ENCODE measurements around the gene CCKAR. TPM values are rescaled to one million over a fixed set of nuclear protein-coding genes. Genes with fewer than 3 reads are reported as not detected.

CCKAR gene
- total RNA-seq, 1 donor from 2014 or later, result not detected

DNA sequence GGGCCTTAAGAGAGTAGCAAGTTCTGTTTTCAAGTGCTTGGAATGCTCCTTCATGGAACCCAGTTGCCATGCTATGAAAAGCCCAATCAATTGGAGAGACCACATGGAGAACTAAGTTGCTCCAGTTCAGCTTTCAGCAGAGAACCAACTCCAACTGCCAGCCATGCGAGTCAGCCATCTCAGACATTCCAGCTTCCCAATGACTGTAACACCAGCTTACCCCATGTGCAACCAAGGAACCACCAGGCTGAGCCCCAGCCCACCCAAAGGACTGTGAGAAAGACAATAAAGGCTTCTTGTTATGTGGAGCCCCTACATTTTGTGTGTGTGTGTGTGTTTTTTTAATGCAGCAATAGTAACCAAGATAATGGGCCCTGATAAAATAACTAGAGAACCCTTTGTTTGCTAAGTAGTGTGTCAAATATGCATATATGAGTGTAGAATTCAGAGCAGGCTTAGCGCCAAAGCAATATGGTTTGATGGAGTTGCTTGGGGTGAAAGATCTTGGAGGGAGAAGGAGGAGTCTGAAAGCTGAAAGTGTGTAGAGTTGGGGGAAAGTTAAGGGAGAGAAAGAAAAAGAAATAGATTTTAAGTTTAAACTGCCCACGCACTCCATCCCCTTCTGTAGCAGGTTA lies 35.0 kb upstream of the CCKAR start:
- DNase-seq (ENCODE audit: low read depth) (peak; percentile 79), FAIRE-seq (peak; percentile 76)
- TF ChIP-seq EZH2 (IDR thresholded peaks at IDR 0.05; ENCODE audit: insufficient read depth, low read length), result no peak
- TF ChIP-seq, protein P1, sequence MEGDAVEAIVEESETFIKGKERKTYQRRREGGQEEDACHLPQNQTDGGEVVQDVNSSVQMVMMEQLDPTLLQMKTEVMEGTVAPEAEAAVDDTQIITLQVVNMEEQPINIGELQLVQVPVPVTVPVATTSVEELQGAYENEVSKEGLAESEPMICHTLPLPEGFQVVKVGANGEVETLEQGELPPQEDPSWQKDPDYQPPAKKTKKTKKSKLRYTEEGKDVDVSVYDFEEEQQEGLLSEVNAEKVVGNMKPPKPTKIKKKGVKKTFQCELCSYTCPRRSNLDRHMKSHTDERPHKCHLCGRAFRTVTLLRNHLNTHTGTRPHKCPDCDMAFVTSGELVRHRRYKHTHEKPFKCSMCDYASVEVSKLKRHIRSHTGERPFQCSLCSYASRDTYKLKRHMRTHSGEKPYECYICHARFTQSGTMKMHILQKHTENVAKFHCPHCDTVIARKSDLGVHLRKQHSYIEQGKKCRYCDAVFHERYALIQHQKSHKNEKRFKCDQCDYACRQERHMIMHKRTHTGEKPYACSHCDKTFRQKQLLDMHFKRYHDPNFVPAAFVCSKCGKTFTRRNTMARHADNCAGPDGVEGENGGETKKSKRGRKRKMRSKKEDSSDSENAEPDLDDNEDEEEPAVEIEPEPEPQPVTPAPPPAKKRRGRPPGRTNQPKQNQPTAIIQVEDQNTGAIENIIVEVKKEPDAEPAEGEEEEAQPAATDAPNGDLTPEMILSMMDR (IDR thresholded peaks at IDR 0.05; ENCODE audit: insufficient read depth, low read depth, low read length), result no peak
- Histone ChIP-seq H3K79me2 (ENCODE audit: insufficient read depth, low read length) (no peaks in the 10 kb centered on the region), H3K9me3 (ENCODE audit: insufficient read depth, low read depth, low read length) (no peaks in the 10 kb centered on the region), H4K20me1 (ENCODE audit: insufficient read depth, low read length) (no peaks in the 10 kb centered on the region), H3K36me3 (ENCODE audit: insufficient read depth, low read length) (no peaks in the 10 kb centered on the region), H3K27ac (ENCODE audit: low read depth, low read length) (peak overlapping the region; percentile 17), H3K4me1 (ENCODE audit: insufficient read depth, low read length) (peaks cover 20% of the 10 kb centered on the region), H2AFZ (ENCODE audit: low read depth, low read length) (peak overlapping the region; percentile 26), H3K4me3 (ENCODE audit: insufficient read depth, low read depth, low read length) (no peak overlapping the region), H3K9ac (ENCODE audit: low read length) (peak overlapping the region; percentile 4), H3K27me3 (ENCODE audit: insufficient read depth, low read length) (no peaks in the 10 kb centered on the region), H3K4me2 (ENCODE audit: low read length) (peak overlapping the region; percentile 46)
- Mint-ChIP-seq H3K36me3 (ENCODE audit: low read depth, unreplicated experiment) (no peaks in the 10 kb centered on the region), H3K27me3 (ENCODE audit: low read depth, unreplicated experiment) (no peaks in the 10 kb centered on the region), H3K4me3 (ENCODE audit: unreplicated experiment) (no peak overlapping the region), H3K9me3 (ENCODE audit: unreplicated experiment) (no peaks in the 10 kb centered on the region), H3K27ac (ENCODE audit: unreplicated experiment) (peak overlapping the region; percentile 60), H3K4me1 (ENCODE audit: low read depth, unreplicated experiment) (peaks cover 32% of the 10 kb centered on the region)

DNA sequence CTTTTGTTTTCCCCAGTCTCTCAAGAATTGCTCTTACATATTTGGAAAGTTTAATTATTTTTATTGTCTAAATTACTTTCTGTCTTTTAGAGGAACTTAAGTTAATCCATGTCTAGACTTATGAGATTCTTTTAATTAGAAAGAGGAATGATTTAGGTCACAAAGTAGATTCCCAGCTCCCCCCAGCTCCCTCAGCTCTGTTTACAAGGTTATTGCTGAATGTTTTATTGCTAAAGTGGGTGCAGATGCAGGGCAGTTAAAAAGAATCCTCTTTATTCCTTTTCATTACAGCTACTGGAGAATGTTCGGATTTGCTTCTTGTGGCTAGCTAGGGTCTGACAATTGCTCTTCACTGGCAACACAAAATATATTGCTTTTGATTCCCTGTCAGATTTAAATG lies 33.7 kb upstream of the CCKAR start:
- Mint-ChIP-seq H3K27ac (ENCODE audit: unreplicated experiment) (no peak overlapping the region), H3K4me1 (ENCODE audit: low read depth, unreplicated experiment) (peaks cover 32% of the 10 kb centered on the region), H3K9me3 (ENCODE audit: unreplicated experiment) (no peaks in the 10 kb centered on the region), H3K4me3 (ENCODE audit: unreplicated experiment) (no peak overlapping the region), H3K27me3 (ENCODE audit: low read depth, unreplicated experiment) (no peaks in the 10 kb centered on the region), H3K36me3 (ENCODE audit: low read depth, unreplicated experiment) (no peaks in the 10 kb centered on the region)
- FAIRE-seq (no peak), DNase-seq (ENCODE audit: low read depth) (no peak)
- TF ChIP-seq EZH2 (IDR thresholded peaks at IDR 0.05; ENCODE audit: insufficient read depth, low read length), result no peak
- TF ChIP-seq, protein P1 (IDR thresholded peaks at IDR 0.05; ENCODE audit: insufficient read depth, low read depth, low read length), result no peak
- Histone ChIP-seq H3K27me3 (ENCODE audit: insufficient read depth, low read length) (no peaks in the 10 kb centered on the region), H3K27ac (ENCODE audit: low read depth, low read length) (no peak overlapping the region), H3K9ac (ENCODE audit: low read length) (no peak overlapping the region), H2AFZ (ENCODE audit: low read depth, low read length) (no peak overlapping the region), H3K79me2 (ENCODE audit: insufficient read depth, low read length) (no peaks in the 10 kb centered on the region), H3K4me1 (ENCODE audit: insufficient read depth, low read length) (peaks cover 20% of the 10 kb centered on the region), H3K4me2 (ENCODE audit: low read length) (no peak overlapping the region), H3K4me3 (ENCODE audit: insufficient read depth, low read depth, low read length) (no peak overlapping the region), H4K20me1 (ENCODE audit: insufficient read depth, low read length) (no peaks in the 10 kb centered on the region), H3K9me3 (ENCODE audit: insufficient read depth, low read depth, low read length) (no peaks in the 10 kb centered on the region), H3K36me3 (ENCODE audit: insufficient read depth, low read length) (no peaks in the 10 kb centered on the region)

DNA sequence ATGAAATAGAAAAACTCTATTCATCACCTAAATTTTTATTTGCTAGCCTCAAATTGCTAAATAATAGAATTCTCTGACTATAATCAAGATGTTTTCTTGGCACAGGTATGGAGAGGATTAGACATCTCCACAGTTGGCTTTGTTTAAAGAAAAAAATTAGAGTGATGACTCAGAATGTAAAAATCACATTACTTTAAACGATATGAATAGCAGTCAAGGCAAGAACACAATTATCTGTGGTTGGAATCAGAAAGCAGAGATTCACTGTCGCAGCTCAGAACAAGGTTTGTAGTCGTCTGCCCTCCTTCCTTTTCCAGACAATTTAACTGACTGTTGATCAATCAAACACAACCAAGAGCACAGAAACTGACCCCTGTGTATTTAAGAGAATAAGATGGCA lies 32.2 kb upstream of the CCKAR start:
- H3K4me1 Mint-ChIP-seq (ENCODE audit: low read depth, unreplicated experiment), result peaks cover 32% of the 10 kb centered on the region
- H3K27ac Mint-ChIP-seq (ENCODE audit: unreplicated experiment), result peak overlapping the region; percentile 66
- H3K27me3 Mint-ChIP-seq (ENCODE audit: low read depth, unreplicated experiment), result no peaks in the 10 kb centered on the region
- DNase-seq (ENCODE audit: low read depth), result peak; percentile 80
- H3K4me3 ChIP-seq (ENCODE audit: insufficient read depth, low read depth, low read length), result no peak overlapping the region
- H3K4me3 Mint-ChIP-seq (ENCODE audit: unreplicated experiment), result no peak overlapping the region
- H3K9me3 Mint-ChIP-seq (ENCODE audit: unreplicated experiment), result no peaks in the 10 kb centered on the region
- H3K27me3 ChIP-seq (ENCODE audit: insufficient read depth, low read length), result no peaks in the 10 kb centered on the region
- H3K36me3 ChIP-seq (ENCODE audit: insufficient read depth, low read length), result no peaks in the 10 kb centered on the region
- H3K4me1 ChIP-seq (ENCODE audit: insufficient read depth, low read length), result peaks cover 20% of the 10 kb centered on the region
- no peaks in the 10 kb centered on the region for H3K36me3 Mint-ChIP-seq (ENCODE audit: low read depth, unreplicated experiment)
- no peaks in the 10 kb centered on the region for H3K79me2 ChIP-seq (ENCODE audit: insufficient read depth, low read length)
- H3K9ac ChIP-seq (ENCODE audit: low read length), result no peak overlapping the region
- H3K9me3 ChIP-seq (ENCODE audit: insufficient read depth, low read depth, low read length), result no peaks in the 10 kb centered on the region
- H4K20me1 ChIP-seq (ENCODE audit: insufficient read depth, low read length), result no peaks in the 10 kb centered on the region
- peak overlapping the region; percentile 13 for H3K4me2 ChIP-seq (ENCODE audit: low read length)
- FAIRE-seq, result peak; percentile 65
- H3K27ac ChIP-seq (ENCODE audit: low read depth, low read length), result peak overlapping the region; percentile 17
- no peak overlapping the region for H2AFZ ChIP-seq (ENCODE audit: low read depth, low read length)
- no peak for TF ChIP-seq EZH2 (IDR thresholded peaks at IDR 0.05; ENCODE audit: insufficient read depth, low read length)
- TF ChIP-seq, protein P1 (IDR thresholded peaks at IDR 0.05; ENCODE audit: insufficient read depth, low read depth, low read length), result no peak

Data from astrocyte (in vitro differentiated cells and primary cell).